SK-N-SH (cell line): ENCODE data around the gene SERTAD4. TPM values are rescaled to one million over a fixed set of nuclear protein-coding genes. Genes with fewer than 3 reads are reported as not detected.
"Not testable (repeated sequence)": the region's sequence is repeated elsewhere in the genome, so short reads cannot be mapped to it uniquely, and the experiment has no call there.

ENCODE experiments used
- CTCF ChIA-PET: fragments of 300-600, 350-600 bp; formaldehyde crosslinking; extraction: SDS; loops from one replicate; lab custom pipeline; 2021; lab: Yijun Ruan, JAX
- POLR2A ChIA-PET: fragments of 350-600 bp; sonication (Branson Sonifier 250); formaldehyde crosslinking; extraction: SDS; loops from one replicate; lab custom pipeline; 2020; ENCODE audit warnings: antibody characterized with exemption, inconsistent platforms; lab: Yijun Ruan, JAX
- DNase-seq: peaks from one replicate; pipeline ENCODE4 v3.0.0; 2012
- H2AFZ ChIP-seq: fragments of 200-600 bp; sonication (generic); 2 replicates; pipeline ENCODE4 v1.8.1; 2016; ENCODE audit warnings: antibody characterized with exemption, mild to moderate bottlenecking, low read depth
- H3F3A ChIP-seq: fragments of 200-600 bp; sonication (generic); replicated peaks from 2 replicates; pipeline ENCODE3; 2016; ENCODE audit warnings: antibody characterized with exemption, mild to moderate bottlenecking; ENCODE audit not compliant: insufficient read depth
- H3K27ac ChIP-seq, 2 experiments: fragments of 200-500 bp in 1 of 2; fragments of 200-600 bp in 1 of 2; sonication (Bioruptor generic) in 1 of 2; sonication (generic), shearing (Covaris generic) in 1 of 2; 2 replicates each; pipeline versions ENCODE4 v1.5.1 to v1.6.1; 2014 to 2016; ENCODE audit warnings: low read depth in 2 of 2, inconsistent platforms in 1 of 2, low read length in 1 of 2, mild to moderate bottlenecking in 1 of 2, mixed read lengths in 1 of 2
- H3K27me3 ChIP-seq: fragments of 200-600 bp; sonication (generic), shearing (Covaris generic); 2 replicates; pipeline ENCODE4 v1.6.1; 2016; ENCODE audit warnings: mixed run types; ENCODE audit not compliant: insufficient read depth
- H3K36me3 ChIP-seq, 2 experiments: fragments of 200-500 bp in 1 of 2; fragments of 200-600 bp in 1 of 2; sonication (Bioruptor generic) in 1 of 2; sonication (generic) in 1 of 2; replicated peaks in 1 of 2; 2 replicates each; pipeline versions ENCODE3 to v1.5.1; 2014 to 2016; ENCODE audit warnings: low read length in 1 of 2, mild to moderate bottlenecking in 1 of 2; ENCODE audit not compliant: insufficient read depth in 2 of 2, control insufficient read depth in 1 of 2
- H3K4me1 ChIP-seq, 2 experiments: fragments of 200-500 bp in 1 of 2; fragments of 200-600 bp in 1 of 2; sonication (Bioruptor generic) in 1 of 2; sonication (generic), shearing (Covaris generic) in 1 of 2; 2 replicates each; pipeline versions ENCODE4 v1.5.1 to v1.6.1; 2014 to 2016; ENCODE audit warnings: low read depth in 1 of 2, low read length in 1 of 2, mixed run types in 1 of 2; ENCODE audit not compliant: insufficient read depth in 2 of 2, control insufficient read depth in 1 of 2
- H3K4me2 ChIP-seq: fragments of 200-600 bp; sonication (generic), shearing (Covaris generic); 2 replicates; pipeline ENCODE4 v1.6.1; 2017; ENCODE audit warnings: mixed run types
- H3K4me3 ChIP-seq, 2 experiments: fragments of 200-500 bp in 1 of 2; fragments of 200-600 bp in 1 of 2; sonication (Bioruptor generic) in 1 of 2; sonication (generic), shearing (Covaris generic) in 1 of 2; 2 replicates each; pipeline versions ENCODE4 v1.5.1 to v1.8.1; 2014 to 2016; ENCODE audit warnings: low read depth in 2 of 2, inconsistent platforms in 1 of 2, low read length in 1 of 2, mild to moderate bottlenecking in 1 of 2, mixed read lengths in 1 of 2, moderate library complexity in 1 of 2
- H3K79me2 ChIP-seq: fragments of 200-600 bp; sonication (generic); 2 replicates; pipeline ENCODE4 v1.8.1; 2017; ENCODE audit warnings: mild to moderate bottlenecking; ENCODE audit not compliant: insufficient read depth
- H3K9ac ChIP-seq: fragments of 200-600 bp; sonication (generic); 2 replicates; pipeline ENCODE4 v1.6.1; 2017; ENCODE audit warnings: mixed run types
- H3K9me2 ChIP-seq: fragments of 200-600 bp; sonication (generic); 2 replicates; pipeline ENCODE4 v1.6.1; 2017; ENCODE audit warnings: mixed run types
- H3K9me3 ChIP-seq: fragments of 200-600 bp; sonication (generic); 2 replicates; pipeline ENCODE4 v1.6.1; 2017; ENCODE audit warnings: mixed run types, mild to moderate bottlenecking, moderate library complexity
- H4K20me1 ChIP-seq: fragments of 200-600 bp; sonication (generic); 2 replicates; pipeline ENCODE4 v1.6.1; 2017; ENCODE audit warnings: mild to moderate bottlenecking, mixed run types; ENCODE audit not compliant: insufficient read depth
- FOXM1 ChIP-seq: IDR thresholded peaks from 2 replicates; pipeline ENCODE4 v1.4.0; 2012; ENCODE audit warnings: low read depth, mild to moderate bottlenecking
- MEF2A ChIP-seq: IDR thresholded peaks from 2 replicates; pipeline ENCODE4 v1.4.0; 2012; ENCODE audit warnings: low read depth, borderline replicate concordance
- MXI1 ChIP-seq: IDR thresholded peaks from 2 replicates; pipeline ENCODE4 v1.6.1; 2012; ENCODE audit warnings: mild to moderate bottlenecking, low read depth, low read length, improper control_type of control experiment
- RAD21 ChIP-seq: IDR thresholded peaks from 2 replicates; pipeline ENCODE4 v1.6.1; 2012; ENCODE audit warnings: mild to moderate bottlenecking, low read length
- SIN3A ChIP-seq: IDR thresholded peaks from 2 replicates; pipeline ENCODE4 v1.6.1; 2012; ENCODE audit warnings: low read depth, mild to moderate bottlenecking, low read length, moderate library complexity, borderline replicate concordance
- WGBS: methylation state at CpG from one replicate; pipeline ENCODE4 v1.1.6; 2017; ENCODE audit warnings: low lambda C conversion rate; 5-methylcytosine and 5-hydroxymethylcytosine counted together
- polyA plus RNA-seq, 3 experiments: library from polyadenylated mRNA; depleted of rRNA; stranded (reverse); fragments of >200 nt; gene quantifications; 2 replicates each; pipeline ENCODE4 v1.2.3, GENCODE V29; 2012
- TF ChIP-seq, protein P1 (sequence below): IDR thresholded peaks from 2 replicates; pipeline ENCODE4 v1.6.1; 2012; ENCODE audit warnings: mild to moderate bottlenecking, low read depth, low read length, moderate library complexity
- TF ChIP-seq, protein P2 (sequence below): fragments of 150-350 bp; IDR thresholded peaks from 2 replicates; pipeline ENCODE4 v1.6.1; 2017; ENCODE audit warnings: antibody characterized with exemption, low read length, low read depth, borderline replicate concordance
- TF ChIP-seq, protein P3 (sequence below): fragments of 200-600 bp; sonication (generic); IDR thresholded peaks from 2 replicates; pipeline ENCODE4 v1.6.1; 2017; ENCODE audit warnings: antibody characterized with exemption, mild to moderate bottlenecking, moderate library complexity

SERTAD4 gene
- polyA plus RNA-seq, 1 of the 3 experiments (the other 2 are of a cell fraction) = 2.9 TPM

DNA sequence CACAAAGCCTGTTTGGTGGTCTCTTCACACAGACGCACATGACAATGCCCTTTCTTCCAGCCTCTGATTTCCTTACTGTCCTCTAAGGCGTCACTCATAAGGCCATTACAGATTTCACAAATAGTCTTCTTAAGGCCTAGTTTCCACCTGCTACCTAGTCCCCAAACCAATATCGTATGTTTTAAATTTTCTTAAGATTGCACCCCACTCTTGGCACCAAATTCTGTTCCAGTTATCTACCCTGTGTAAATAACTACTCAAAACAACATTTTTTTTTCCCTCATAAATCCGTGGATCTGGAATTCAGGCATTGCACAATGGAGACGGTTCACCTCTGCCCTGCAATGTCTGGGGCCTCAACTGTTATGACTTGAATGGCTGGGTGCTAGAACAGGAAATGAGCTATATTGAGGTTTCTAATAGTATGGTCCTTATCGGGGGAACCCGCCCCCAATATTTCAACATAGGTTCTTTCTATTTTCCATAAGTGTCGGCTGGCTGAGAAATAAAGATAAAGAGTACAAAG, 36.9 kb upstream of the SERTAD4 start:
- Histone ChIP-seq H3F3A (no peaks in the 10 kb centered on the region), H4K20me1 (no peaks in the 10 kb centered on the region), H3K9me2 (no peaks in the 10 kb centered on the region), H3K36me3 (no peaks in the 10 kb centered on the region), H3K27ac (no peak overlapping the region), H3K4me1 (no peaks in the 10 kb centered on the region), H3K27me3 (no peaks in the 10 kb centered on the region), H3K9me3 (no peaks in the 10 kb centered on the region; the same call in 1 of the 2 replicates), H3K9ac (no peak overlapping the region), H3K4me3 (no peak overlapping the region; a peak in 1 of 4 replicates), H3K4me2 (no peak overlapping the region), H3K79me2 (no peaks in the 10 kb centered on the region), H2AFZ (no peak overlapping the region)
- 63% methylated on average over 8 of the region's 8 CpGs for WGBS
- no peak for DNase-seq
- ChIA-PET CTCF (no interaction called here), POLR2A (no interaction called here)
- TF ChIP-seq SIN3A (no peak), RAD21 (no peak), FOXM1 (no peak), MEF2A (no peak), MXI1 (no peak)
- TF ChIP-seq, protein P1, sequence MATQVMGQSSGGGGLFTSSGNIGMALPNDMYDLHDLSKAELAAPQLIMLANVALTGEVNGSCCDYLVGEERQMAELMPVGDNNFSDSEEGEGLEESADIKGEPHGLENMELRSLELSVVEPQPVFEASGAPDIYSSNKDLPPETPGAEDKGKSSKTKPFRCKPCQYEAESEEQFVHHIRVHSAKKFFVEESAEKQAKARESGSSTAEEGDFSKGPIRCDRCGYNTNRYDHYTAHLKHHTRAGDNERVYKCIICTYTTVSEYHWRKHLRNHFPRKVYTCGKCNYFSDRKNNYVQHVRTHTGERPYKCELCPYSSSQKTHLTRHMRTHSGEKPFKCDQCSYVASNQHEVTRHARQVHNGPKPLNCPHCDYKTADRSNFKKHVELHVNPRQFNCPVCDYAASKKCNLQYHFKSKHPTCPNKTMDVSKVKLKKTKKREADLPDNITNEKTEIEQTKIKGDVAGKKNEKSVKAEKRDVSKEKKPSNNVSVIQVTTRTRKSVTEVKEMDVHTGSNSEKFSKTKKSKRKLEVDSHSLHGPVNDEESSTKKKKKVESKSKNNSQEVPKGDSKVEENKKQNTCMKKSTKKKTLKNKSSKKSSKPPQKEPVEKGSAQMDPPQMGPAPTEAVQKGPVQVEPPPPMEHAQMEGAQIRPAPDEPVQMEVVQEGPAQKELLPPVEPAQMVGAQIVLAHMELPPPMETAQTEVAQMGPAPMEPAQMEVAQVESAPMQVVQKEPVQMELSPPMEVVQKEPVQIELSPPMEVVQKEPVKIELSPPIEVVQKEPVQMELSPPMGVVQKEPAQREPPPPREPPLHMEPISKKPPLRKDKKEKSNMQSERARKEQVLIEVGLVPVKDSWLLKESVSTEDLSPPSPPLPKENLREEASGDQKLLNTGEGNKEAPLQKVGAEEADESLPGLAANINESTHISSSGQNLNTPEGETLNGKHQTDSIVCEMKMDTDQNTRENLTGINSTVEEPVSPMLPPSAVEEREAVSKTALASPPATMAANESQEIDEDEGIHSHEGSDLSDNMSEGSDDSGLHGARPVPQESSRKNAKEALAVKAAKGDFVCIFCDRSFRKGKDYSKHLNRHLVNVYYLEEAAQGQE = no peak
- TF ChIP-seq, protein P2, sequence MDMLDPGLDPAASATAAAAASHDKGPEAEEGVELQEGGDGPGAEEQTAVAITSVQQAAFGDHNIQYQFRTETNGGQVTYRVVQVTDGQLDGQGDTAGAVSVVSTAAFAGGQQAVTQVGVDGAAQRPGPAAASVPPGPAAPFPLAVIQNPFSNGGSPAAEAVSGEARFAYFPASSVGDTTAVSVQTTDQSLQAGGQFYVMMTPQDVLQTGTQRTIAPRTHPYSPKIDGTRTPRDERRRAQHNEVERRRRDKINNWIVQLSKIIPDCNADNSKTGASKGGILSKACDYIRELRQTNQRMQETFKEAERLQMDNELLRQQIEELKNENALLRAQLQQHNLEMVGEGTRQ = no peak
- TF ChIP-seq, protein P3, sequence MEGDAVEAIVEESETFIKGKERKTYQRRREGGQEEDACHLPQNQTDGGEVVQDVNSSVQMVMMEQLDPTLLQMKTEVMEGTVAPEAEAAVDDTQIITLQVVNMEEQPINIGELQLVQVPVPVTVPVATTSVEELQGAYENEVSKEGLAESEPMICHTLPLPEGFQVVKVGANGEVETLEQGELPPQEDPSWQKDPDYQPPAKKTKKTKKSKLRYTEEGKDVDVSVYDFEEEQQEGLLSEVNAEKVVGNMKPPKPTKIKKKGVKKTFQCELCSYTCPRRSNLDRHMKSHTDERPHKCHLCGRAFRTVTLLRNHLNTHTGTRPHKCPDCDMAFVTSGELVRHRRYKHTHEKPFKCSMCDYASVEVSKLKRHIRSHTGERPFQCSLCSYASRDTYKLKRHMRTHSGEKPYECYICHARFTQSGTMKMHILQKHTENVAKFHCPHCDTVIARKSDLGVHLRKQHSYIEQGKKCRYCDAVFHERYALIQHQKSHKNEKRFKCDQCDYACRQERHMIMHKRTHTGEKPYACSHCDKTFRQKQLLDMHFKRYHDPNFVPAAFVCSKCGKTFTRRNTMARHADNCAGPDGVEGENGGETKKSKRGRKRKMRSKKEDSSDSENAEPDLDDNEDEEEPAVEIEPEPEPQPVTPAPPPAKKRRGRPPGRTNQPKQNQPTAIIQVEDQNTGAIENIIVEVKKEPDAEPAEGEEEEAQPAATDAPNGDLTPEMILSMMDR = no peak

DNA sequence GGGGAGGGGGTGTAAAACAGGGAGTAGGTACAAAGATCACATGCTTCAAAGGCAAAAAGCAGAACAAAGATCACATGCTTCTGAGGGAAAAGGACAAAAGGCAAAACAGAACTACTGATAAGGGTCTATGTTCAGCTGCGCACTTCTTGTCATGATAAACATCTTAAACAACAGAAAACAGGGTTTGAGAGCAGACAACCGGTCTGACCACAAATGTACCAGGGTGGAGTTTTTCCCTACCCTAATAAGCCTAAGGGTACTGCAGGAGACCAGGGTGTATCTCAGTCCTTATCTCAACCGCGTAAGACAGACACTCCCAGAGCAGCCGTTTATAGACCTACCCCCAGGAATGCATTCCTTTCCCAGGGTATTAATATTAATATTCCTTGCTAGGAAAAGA, 36.3 kb upstream of the SERTAD4 start:
- H3K79me2 ChIP-seq, H3K4me2 ChIP-seq, H4K20me1 ChIP-seq, H2AFZ ChIP-seq, H3K9ac ChIP-seq, H3K9me2 ChIP-seq, POLR2A ChIA-PET, CTCF ChIA-PET, H3K36me3 ChIP-seq, H3K9me3 ChIP-seq, H3F3A ChIP-seq, H3K4me1 ChIP-seq, DNase-seq, H3K4me3 ChIP-seq, H3K27ac ChIP-seq, H3K27me3 ChIP-seq: not testable (repeated sequence)
- WGBS = 66% methylated on average over 5 of the region's 5 CpGs
